Activated naive CD8-positive, alpha-beta T cell treated with anti-CD3 and anti-CD28 coated beads, Interleukin-2, amount 10 ng/mL, durations not matched to agents 7 days and 5 days (primary cell): Measurements from ENCODE around the gene FHDC1. TPM values are rescaled to one million over a fixed set of nuclear protein-coding genes. Genes with fewer than 3 reads are reported as not detected.

Experiments used
- ATAC-seq: fragments of 150-1000 bp; cut with Tn5 transposase; one replicate; pipeline ENCODE4 v1.10.0; 2021; ENCODE audit warnings: low read depth, moderate library complexity
- POLR2A ChIA-PET: fragments of 350-600 bp; sonication (Branson Sonifier 250); formaldehyde crosslinking; loops from one replicate; lab custom pipeline; 2021; ENCODE audit warnings: antibody characterized with exemption; lab: Charles Lee
- DNase-seq: peaks from one replicate; pipeline ENCODE4 v3.0.0; 2021
- H3K27ac Mint-ChIP-seq: one replicate; pipeline ENCODE4 v1.8.0; 2022; ENCODE audit warnings: mild to moderate bottlenecking, mixed read lengths
- H3K27me3 Mint-ChIP-seq: one replicate; pipeline ENCODE4 v1.8.0; 2022; ENCODE audit warnings: mild to moderate bottlenecking, moderate library complexity, mixed read lengths
- H3K36me3 Mint-ChIP-seq: one replicate; pipeline ENCODE4 v1.8.0; 2021; ENCODE audit warnings: mild to moderate bottlenecking, mixed read lengths
- H3K4me1 Mint-ChIP-seq: one replicate; pipeline ENCODE4 v1.8.0; 2021; ENCODE audit warnings: mixed read lengths
- H3K4me3 Mint-ChIP-seq: one replicate; pipeline ENCODE4 v1.8.0; 2022; ENCODE audit warnings: mild to moderate bottlenecking, moderate library complexity, mixed read lengths
- H3K9me3 Mint-ChIP-seq: one replicate; pipeline ENCODE4 v1.8.0; 2021; ENCODE audit warnings: mixed read lengths
- total RNA-seq, 2 experiments: library from RNA; stranded (reverse); gene quantifications; one replicate each; pipeline ENCODE4 v1.2.3, GENCODE V29; 2021

The FHDC1 gene
- total RNA-seq, 2 experiments from 2014 or later = 0.22 to 0.26 TPM

GRCh38 chr4:153022241-153022715 lies 86.2 kb downstream of the FHDC1 start:
- H3K4me3 Mint-ChIP-seq = no peak overlapping the region
- H3K9me3 Mint-ChIP-seq = no peaks in the 10 kb centered on the region
- DNase-seq (no peak), ATAC-seq (no peak)
- H3K27me3 Mint-ChIP-seq = peaks cover 8% of the 10 kb centered on the region
- H3K4me1 Mint-ChIP-seq = peaks cover 5% of the 10 kb centered on the region
- no peak overlapping the region for H3K27ac Mint-ChIP-seq
- H3K36me3 Mint-ChIP-seq = no peaks in the 10 kb centered on the region
- POLR2A ChIA-PET = no interaction called here

GRCh38 chr4:153023139-153023538 lies 87.0 kb downstream of the FHDC1 start:
- H3K4me1 Mint-ChIP-seq = peaks cover 5% of the 10 kb centered on the region
- H3K9me3 Mint-ChIP-seq = no peaks in the 10 kb centered on the region
- no peak overlapping the region for H3K4me3 Mint-ChIP-seq
- DNase-seq (no peak), ATAC-seq (no peak)
- no peak overlapping the region for H3K27ac Mint-ChIP-seq
- H3K36me3 Mint-ChIP-seq = no peaks in the 10 kb centered on the region
- H3K27me3 Mint-ChIP-seq = peaks cover 8% of the 10 kb centered on the region
- POLR2A ChIA-PET = no interaction called here

- no peak overlapping the region for H3K4me3 Mint-ChIP-seq
- no peaks in the 10 kb centered on the region for H3K9me3 Mint-ChIP-seq
- H3K27me3 Mint-ChIP-seq = peaks cover 8% of the 10 kb centered on the region
- ATAC-seq (no peak), DNase-seq (no peak)
- no peak overlapping the region for H3K27ac Mint-ChIP-seq
- POLR2A ChIA-PET = no interaction called here
- no peaks in the 10 kb centered on the region for H3K36me3 Mint-ChIP-seq
- peaks cover 5% of the 10 kb centered on the region for H3K4me1 Mint-ChIP-seq
These were observed 87.7 kb downstream of the FHDC1 start for GRCh38 chr4:153023692-153024394.

- no peak for DNase-seq
- Mint-ChIP-seq H3K27me3 (peaks cover 8% of the 10 kb centered on the region), H3K4me3 (no peak overlapping the region)
These were observed 88.3 kb downstream of the FHDC1 start for GRCh38 chr4:153024466-153024865.

GRCh38 chr4:153025406-153025805 lies 89.3 kb downstream of the FHDC1 start:
- peaks cover 6% of the 10 kb centered on the region for H3K9me3 Mint-ChIP-seq
- ATAC-seq (no peak), DNase-seq (no peak)
- no peaks in the 10 kb centered on the region for H3K36me3 Mint-ChIP-seq
- POLR2A ChIA-PET = no interaction called here
- H3K4me3 Mint-ChIP-seq = no peak overlapping the region
- peaks cover 8% of the 10 kb centered on the region for H3K27me3 Mint-ChIP-seq
- no peak overlapping the region for H3K27ac Mint-ChIP-seq
- H3K4me1 Mint-ChIP-seq = peaks cover 5% of the 10 kb centered on the region

More at GRCh38 chr4:153024466-153024865, 88.3 kb downstream of the FHDC1 start:
- no peaks in the 10 kb centered on the region for H3K36me3 Mint-ChIP-seq
- no peaks in the 10 kb centered on the region for H3K9me3 Mint-ChIP-seq
- POLR2A ChIA-PET = no interaction called here
- ATAC-seq = no peak
- H3K4me1 Mint-ChIP-seq = peaks cover 5% of the 10 kb centered on the region
- no peak overlapping the region for H3K27ac Mint-ChIP-seq

- ATAC-seq (no peak), DNase-seq (no peak)
- POLR2A ChIA-PET = no interaction called here
- H3K27me3 Mint-ChIP-seq = peaks cover 8% of the 10 kb centered on the region
- H3K9me3 Mint-ChIP-seq = peaks cover 8% of the 10 kb centered on the region
- no peak overlapping the region for H3K27ac Mint-ChIP-seq
- H3K36me3 Mint-ChIP-seq = no peaks in the 10 kb centered on the region
- H3K4me3 Mint-ChIP-seq = no peak overlapping the region
- H3K4me1 Mint-ChIP-seq = peaks cover 5% of the 10 kb centered on the region
These were observed 90.6 kb downstream of the FHDC1 start for GRCh38 chr4:153026591-153027346.

- H3K9me3 Mint-ChIP-seq = peaks cover 8% of the 10 kb centered on the region
These were observed 91.7 kb downstream of the FHDC1 start for GRCh38 chr4:153027866-153028265.

GRCh38 chr4:153028535-153028934 lies 92.4 kb downstream of the FHDC1 start:
- Mint-ChIP-seq H3K4me1 (peaks cover 5% of the 10 kb centered on the region), H3K36me3 (no peaks in the 10 kb centered on the region), H3K9me3 (peaks cover 8% of the 10 kb centered on the region), H3K4me3 (no peak overlapping the region), H3K27ac (no peak overlapping the region), H3K27me3 (peaks cover 8% of the 10 kb centered on the region)
- no peak for ATAC-seq
- POLR2A ChIA-PET = no interaction called here
- no peak for DNase-seq

More at GRCh38 chr4:153027866-153028265, 91.7 kb downstream of the FHDC1 start:
- no peak overlapping the region for H3K4me3 Mint-ChIP-seq
- DNase-seq (no peak), ATAC-seq (no peak)
- H3K4me1 Mint-ChIP-seq = peaks cover 5% of the 10 kb centered on the region
- no peaks in the 10 kb centered on the region for H3K36me3 Mint-ChIP-seq
- no peak overlapping the region for H3K27ac Mint-ChIP-seq
- POLR2A ChIA-PET = no interaction called here
- peaks cover 8% of the 10 kb centered on the region for H3K27me3 Mint-ChIP-seq

Other genes starting within 250 kb of the FHDC1 start
- under 1 TPM; 0.34 to 0.47 TPM for gene TIGD4, start 156.6 kb upstream of the FHDC1 start, total RNA-seq
- gene ARFIP1, start 156.4 kb upstream of the FHDC1 start, total RNA-seq = 10 to 100 TPM; 18.4 to 19.4 TPM